Mucosa of stomach (tissue), 1 donor: ENCODE results near the gene RNF7.
"Not testable (repeated sequence)": the region's sequence is repeated elsewhere in the genome, so short reads cannot be mapped to it uniquely, and the experiment has no call there.

Source experiments
- H3K27me3 ChIP-seq: one replicate; pipeline ENCODE4 v1.7.0; 2013; ENCODE audit warnings: mild to moderate bottlenecking, low read length; ENCODE audit not compliant: control insufficient read depth, insufficient read depth
- H3K36me3 ChIP-seq: one replicate; pipeline ENCODE4 v1.7.0; 2013; ENCODE audit warnings: low read length; ENCODE audit not compliant: control insufficient read depth, insufficient read depth
- H3K4me1 ChIP-seq: one replicate; pipeline ENCODE4 v1.7.0; 2013; ENCODE audit warnings: mild to moderate bottlenecking, low read length; ENCODE audit not compliant: control insufficient read depth, insufficient read depth
- H3K4me3 ChIP-seq: one replicate; pipeline ENCODE4 v1.7.0; 2013; ENCODE audit warnings: low read length
- H3K9ac ChIP-seq: one replicate; pipeline ENCODE4 v1.7.0; 2013; ENCODE audit warnings: mild to moderate bottlenecking, low read length, moderate library complexity
- H3K9me3 ChIP-seq: one replicate; pipeline ENCODE4 v1.7.0; 2013; ENCODE audit warnings: mild to moderate bottlenecking, low read length, moderate library complexity; ENCODE audit not compliant: control insufficient read depth
- donor health status: Pancreatic carcinoma.

RNF7 gene

GRCh38 chr3:141788149-141788548 lies 50.1 kb downstream of the RNF7 start:
- Histone ChIP-seq H3K36me3 (no peaks in the 10 kb centered on the region), H3K9me3 (no peaks in the 10 kb centered on the region), H3K27me3 (no peaks in the 10 kb centered on the region), H3K9ac (no peak overlapping the region), H3K4me1 (no peaks in the 10 kb centered on the region), H3K4me3 (no peak overlapping the region)

- H3K4me3 ChIP-seq, H3K9me3 ChIP-seq, H3K4me1 ChIP-seq, H3K27me3 ChIP-seq, H3K36me3 ChIP-seq, H3K9ac ChIP-seq: not testable (repeated sequence)
Observed at GRCh38 chr3:141788750-141789149, 50.7 kb downstream of the RNF7 start.

- Histone ChIP-seq H3K36me3 (no peaks in the 10 kb centered on the region), H3K4me1 (no peaks in the 10 kb centered on the region), H3K9me3 (no peaks in the 10 kb centered on the region), H3K9ac (no peak overlapping the region), H3K27me3 (no peaks in the 10 kb centered on the region), H3K4me3 (no peak overlapping the region)
Observed at GRCh38 chr3:141789281-141789680, 51.2 kb downstream of the RNF7 start.

GRCh38 chr3:141790171-141790570 lies 52.1 kb downstream of the RNF7 start:
- Histone ChIP-seq H3K4me1 (no peaks in the 10 kb centered on the region), H3K9ac (no peak overlapping the region), H3K9me3 (no peaks in the 10 kb centered on the region), H3K27me3 (no peaks in the 10 kb centered on the region), H3K4me3 (no peak overlapping the region), H3K36me3 (no peaks in the 10 kb centered on the region)

- Histone ChIP-seq H3K9me3 (no peaks in the 10 kb centered on the region), H3K4me3 (no peak overlapping the region), H3K9ac (no peak overlapping the region), H3K4me1 (peaks cover 12% of the 10 kb centered on the region), H3K27me3 (peaks cover 20% of the 10 kb centered on the region), H3K36me3 (no peaks in the 10 kb centered on the region)
Observed at GRCh38 chr3:141792495-141792894, 54.4 kb downstream of the RNF7 start.

GRCh38 chr3:141793476-141794260 lies 55.6 kb downstream of the RNF7 start:
- Histone ChIP-seq H3K4me1 (peaks cover 18% of the 10 kb centered on the region), H3K9me3 (no peaks in the 10 kb centered on the region), H3K27me3 (peaks cover 27% of the 10 kb centered on the region), H3K9ac (no peak overlapping the region), H3K36me3 (no peaks in the 10 kb centered on the region), H3K4me3 (no peak overlapping the region)

- no peaks in the 10 kb centered on the region for H3K36me3 ChIP-seq
Observed at GRCh38 chr3:141795276-141795675, 57.2 kb downstream of the RNF7 start.

GRCh38 chr3:141795741-141796080 lies 57.6 kb downstream of the RNF7 start:
- H3K4me3 ChIP-seq: no peak overlapping the region
- no peaks in the 10 kb centered on the region for H3K9me3 ChIP-seq
- peaks cover 27% of the 10 kb centered on the region for H3K27me3 ChIP-seq
- H3K4me1 ChIP-seq: peaks cover 18% of the 10 kb centered on the region
- H3K36me3 ChIP-seq: no peaks in the 10 kb centered on the region
- no peak overlapping the region for H3K9ac ChIP-seq

More at GRCh38 chr3:141795276-141795675, 57.2 kb downstream of the RNF7 start:
- Histone ChIP-seq H3K9ac (no peak overlapping the region), H3K27me3 (peaks cover 27% of the 10 kb centered on the region), H3K4me3 (no peak overlapping the region), H3K9me3 (no peaks in the 10 kb centered on the region), H3K4me1 (peaks cover 18% of the 10 kb centered on the region)

- no peak overlapping the region for H3K9ac ChIP-seq
- H3K4me3 ChIP-seq: no peak overlapping the region
Observed at GRCh38 chr3:141796081-141796888, 58.2 kb downstream of the RNF7 start.

More at GRCh38 chr3:141796081-141796888, 58.2 kb downstream of the RNF7 start:
- Histone ChIP-seq H3K9me3 (no peaks in the 10 kb centered on the region), H3K4me1 (peaks cover 18% of the 10 kb centered on the region), H3K27me3 (peaks cover 27% of the 10 kb centered on the region), H3K36me3 (no peaks in the 10 kb centered on the region)
